NCI-H1436 treated with DMSO at 0.1 percent for 48 hours (cell line): ENCODE data around the gene CIDEA.
"Not testable (repeated sequence)": the region's sequence is repeated elsewhere in the genome, so short reads cannot be mapped to it uniquely, and the experiment has no call there.

Source experiments
- DNase-seq: peaks from one replicate; lab custom pipeline; 2025; lab: John Stamatoyannopoulos, UW

CIDEA gene

DNA sequence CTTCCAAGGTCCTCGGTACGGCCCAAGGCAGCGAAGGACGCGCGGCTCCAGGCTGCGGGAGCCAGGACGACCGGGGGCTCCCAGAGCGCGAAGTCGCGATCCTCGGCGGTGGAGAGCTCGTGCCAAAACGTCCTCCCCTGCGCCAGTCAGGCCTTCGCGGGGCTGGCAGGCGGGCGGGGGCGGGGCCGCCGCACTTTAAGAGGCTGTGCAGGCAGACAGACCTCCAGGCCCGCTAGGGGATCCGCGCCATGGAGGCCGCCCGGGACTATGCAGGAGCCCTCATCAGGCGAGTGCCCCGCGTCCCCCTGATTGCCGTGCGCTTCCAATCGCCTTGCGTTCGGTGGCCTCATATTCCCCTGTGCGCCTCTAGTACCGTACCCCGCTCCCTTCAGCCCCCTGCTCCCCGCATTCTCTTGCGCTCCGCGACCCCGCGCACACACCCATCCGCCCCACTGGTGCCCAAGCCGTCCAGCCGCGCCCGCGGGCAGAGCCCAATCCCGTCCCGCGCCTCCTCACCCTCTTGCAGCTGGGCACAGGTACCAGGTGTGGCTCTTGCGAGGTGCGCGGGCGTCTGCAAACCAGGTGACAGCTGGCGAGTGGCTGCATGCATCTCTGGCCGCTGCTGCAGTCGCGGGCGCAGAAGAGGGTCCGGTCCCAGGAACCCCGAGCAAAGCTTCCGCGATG, at the start of gene CIDEA:
TSS of gene CIDEA (plus strand) at position 226 of the 684 bp plus-strand sequence. CDS start at position 249, 23 bp downstream.
- no peak for DNase-seq

GRCh38 chr18:12208296-12209153, 45.6 kb upstream of the CIDEA start:
- not testable (repeated sequence) for DNase-seq

GRCh38 chr18:12212308-12212707, 41.9 kb upstream of the CIDEA start:
- DNase-seq, result not testable (repeated sequence)

DNA sequence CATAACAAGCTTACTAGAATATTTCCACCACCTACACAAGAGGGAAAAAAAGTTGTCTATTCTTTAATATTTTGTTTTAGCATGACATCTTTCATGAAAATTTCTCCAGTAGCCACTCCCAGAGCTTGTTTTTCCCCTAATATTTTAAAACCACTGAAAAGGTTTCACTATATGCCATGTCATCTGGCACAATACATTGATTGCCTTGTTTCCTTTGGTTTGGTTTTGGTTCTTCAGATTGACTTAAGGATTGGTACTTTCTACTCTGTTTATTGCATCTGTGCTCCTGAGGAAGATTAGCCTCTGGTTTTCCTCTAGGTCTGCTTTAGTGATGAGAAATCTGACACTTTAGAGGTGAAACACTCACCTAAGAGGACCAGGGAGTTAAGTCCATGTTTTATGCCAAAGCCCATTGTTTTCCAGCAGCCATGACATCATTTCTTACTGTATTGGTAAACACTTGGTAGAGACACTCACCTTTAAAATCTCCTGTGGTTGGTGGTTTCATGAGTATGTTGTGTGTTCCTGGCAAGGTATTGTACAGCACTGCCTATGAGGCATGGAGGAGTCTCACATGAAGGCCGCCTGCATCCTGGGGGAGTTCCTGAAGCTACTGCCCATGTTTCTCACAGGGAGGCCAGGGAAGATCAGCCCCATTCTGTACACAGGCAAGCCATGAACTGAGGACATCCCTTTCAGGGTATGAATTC, 39.7 kb upstream of the CIDEA start:
- DNase-seq, result not testable (repeated sequence)

- DNase-seq, result not testable (repeated sequence)
Measured at GRCh38 chr18:12216471-12216870, 37.7 kb upstream of the CIDEA start.

GRCh38 chr18:12218603-12219002, 35.6 kb upstream of the CIDEA start:
- DNase-seq, result not testable (repeated sequence)

GRCh38 chr18:12222041-12222440, 32.1 kb upstream of the CIDEA start:
- DNase-seq, result not testable (repeated sequence)

DNA sequence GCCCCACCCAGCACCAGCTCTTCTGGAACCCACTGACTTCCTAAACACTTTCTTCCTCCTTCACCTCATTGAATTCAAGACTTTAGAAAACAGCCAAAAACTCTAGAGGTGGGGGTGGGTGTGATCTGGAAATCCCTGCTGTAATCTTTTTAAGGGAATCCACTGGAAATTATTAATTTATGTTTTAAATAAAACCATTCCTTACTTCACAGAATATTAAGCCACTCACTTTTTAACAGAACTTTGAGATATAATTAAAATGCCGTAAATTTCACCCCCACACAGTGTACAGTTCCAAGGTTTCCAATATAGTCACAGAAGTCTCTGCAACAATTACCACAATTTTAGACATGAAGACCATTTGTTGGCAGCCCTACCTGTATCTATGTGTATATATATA, 30.8 kb upstream of the CIDEA start:
- not testable (repeated sequence) for DNase-seq

DNA sequence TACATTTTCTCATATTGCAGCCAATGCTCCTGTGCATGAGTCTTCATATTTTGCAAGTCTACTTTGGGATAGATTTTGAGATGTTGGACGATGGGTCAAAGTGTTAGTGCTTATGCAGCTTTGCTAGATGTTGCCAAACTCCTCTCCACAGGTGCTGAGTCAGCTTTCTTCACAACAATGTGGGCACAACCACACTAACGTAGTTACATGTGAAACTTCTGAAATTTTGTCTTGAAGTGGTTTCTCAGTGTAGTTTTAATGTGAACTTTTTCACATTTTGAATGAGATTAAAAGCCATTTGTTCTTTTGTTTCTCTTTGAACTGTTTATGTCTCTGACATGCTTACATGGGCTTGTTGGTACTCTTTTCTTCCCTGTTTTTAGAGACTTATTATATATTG, 27.4 kb upstream of the CIDEA start:
- not testable (repeated sequence) for DNase-seq

- not testable (repeated sequence) for DNase-seq
Measured at GRCh38 chr18:12227399-12228186, 26.6 kb upstream of the CIDEA start.

GRCh38 chr18:12228308-12228707, 25.9 kb upstream of the CIDEA start:
- DNase-seq, result not testable (repeated sequence)

GRCh38 chr18:12230561-12230960, 23.6 kb upstream of the CIDEA start:
- not testable (repeated sequence) for DNase-seq

- DNase-seq, result no peak
Measured at GRCh38 chr18:12231040-12231882, 22.9 kb upstream of the CIDEA start.

GRCh38 chr18:12231986-12232385, 22.2 kb upstream of the CIDEA start:
- no peak for DNase-seq

- DNase-seq, result no peak
Measured at GRCh38 chr18:12233378-12233777, 20.8 kb upstream of the CIDEA start.

DNA sequence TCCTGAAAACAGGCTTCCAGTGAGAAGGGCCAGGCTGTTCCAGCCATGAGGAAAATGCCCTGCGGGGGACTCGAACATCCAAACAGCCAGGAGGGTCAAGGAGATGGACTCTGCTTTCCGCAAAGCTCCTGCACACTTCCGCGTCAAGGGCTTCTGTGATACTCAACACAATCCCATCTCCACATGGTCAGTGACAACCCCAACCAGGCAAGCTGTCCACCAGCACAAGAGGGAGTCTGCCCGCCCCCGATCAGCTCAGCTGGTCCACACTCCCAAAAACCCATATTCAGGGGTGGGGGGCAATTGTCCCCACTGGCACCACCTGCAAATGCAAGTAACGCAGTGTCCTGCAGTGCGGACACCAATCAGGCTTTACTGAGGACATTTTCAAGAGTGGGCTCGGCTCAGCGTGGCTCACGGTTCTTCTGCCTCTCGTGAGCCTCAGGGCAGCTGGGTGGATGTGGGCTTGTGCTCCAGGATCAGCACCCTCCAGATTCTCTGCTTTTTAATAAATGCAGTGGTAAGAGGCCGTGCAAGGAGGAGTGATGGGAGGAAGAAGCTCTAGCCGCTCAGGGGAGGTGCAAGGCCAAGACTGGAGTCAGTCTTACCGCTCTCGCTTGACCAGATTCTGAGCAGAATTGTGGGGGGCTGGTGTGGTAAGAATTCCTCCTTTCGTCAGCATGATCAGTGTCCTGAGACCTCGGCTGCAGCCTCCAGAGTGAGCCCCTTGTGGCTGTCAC, 19.5 kb upstream of the CIDEA start:
- no peak for DNase-seq

- no peak for DNase-seq
Measured at GRCh38 chr18:12236141-12236540, 18.0 kb upstream of the CIDEA start.

GRCh38 chr18:12236934-12237832, 17.0 kb upstream of the CIDEA start:
- DNase-seq, result no peak

DNA sequence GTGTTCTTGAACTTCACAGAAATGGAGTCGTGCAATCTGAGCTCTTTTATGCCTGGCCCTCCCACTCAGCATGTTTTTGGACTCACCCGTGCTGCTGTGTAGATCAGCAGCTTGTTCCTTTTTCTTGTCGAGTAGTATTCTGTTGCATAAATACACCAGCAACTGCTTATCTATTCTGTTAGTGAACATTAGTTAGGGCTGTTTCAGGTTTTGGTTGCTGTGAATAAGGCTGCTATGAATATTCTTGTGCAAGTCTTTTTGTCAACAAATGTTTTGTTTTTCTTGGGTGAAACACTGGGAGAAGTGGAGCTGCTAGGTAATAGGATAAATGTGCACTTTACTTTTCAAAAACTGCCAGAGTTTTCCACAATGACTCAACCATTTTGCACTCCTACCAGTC, 15.3 kb upstream of the CIDEA start:
- DNase-seq, result no peak
